Tibial artery (tissue), 4 donors: ENCODE measurements around the gene FKBP4.
A peak's percentile ranks its signal among the peaks of the same experiment; 100 is the strongest.

Experiments used
- DNase-seq, 2 donors: peaks; one replicate each; pipeline ENCODE4 v3.0.0-alpha.2; 2019
- H3K27ac ChIP-seq, 2 donors: fragments of 200-600 bp; sonication (generic) in 1 of 2; 1 replicate in 1 of 2; 2 replicates in 1 of 2; pipeline ENCODE4 v1.5.1; 2018 to 2019; ENCODE audit warnings: mild to moderate bottlenecking in 1 of 2
- H3K27me3 ChIP-seq, 2 donors: fragments of 200-600 bp; sonication (generic) in 1 of 2; one replicate each; pipeline versions ENCODE4 v1.5.1 to v1.6.0; 2016 to 2019
- H3K36me3 ChIP-seq, 3 donors: fragments of 200-600 bp; sonication (generic) in 2 of 3; one replicate each; pipeline ENCODE4 v1.5.1; 2016 to 2019; ENCODE audit warnings: mild to moderate bottlenecking in 2 of 3
- H3K4me1 ChIP-seq, 4 donors: fragments of 200-600 bp; sonication (generic) in 2 of 4; 1 replicate in 3 of 4; 2 replicates in 1 of 4; pipeline ENCODE4 v1.5.1; 2016 to 2019
- H3K4me3 ChIP-seq, 2 donors: fragments of 200-600 bp; sonication (generic) in 1 of 2; 1 replicate in 1 of 2; 2 replicates in 1 of 2; pipeline ENCODE4 v1.5.1; 2018 to 2019; ENCODE audit warnings: mild to moderate bottlenecking in 2 of 2
- H3K9me3 ChIP-seq, 3 donors: fragments of 200-600 bp; sonication (generic) in 1 of 3; one replicate each; pipeline ENCODE4 v1.5.1; 2016 to 2019
- CTCF ChIP-seq, 2 experiments: fragments of 200-600 bp in 1 of 2; fragments of 450-650 bp in 1 of 2; IDR thresholded peaks; one replicate each; pipeline ENCODE4 v1.5.1; 2017 to 2019; ENCODE audit warnings: antibody characterized with exemption in 2 of 2, mild to moderate bottlenecking in 1 of 2, moderate library complexity in 1 of 2
- intact Hi-C: fragments of 100-400 bp; cut with DNase I; formaldehyde crosslinking; loops from one replicate; pipeline ENCODE4 v1.15.0; 2023; ENCODE audit warnings: low total_unique reads

FKBP4 gene

GRCh38 chr12:2776129-2776806 lies 18.5 kb upstream of the FKBP4 start:
- H3K27me3 ChIP-seq, result peaks cover 0 to 6% of the 10 kb centered on the region in 2 donors
- TF ChIP-seq CTCF (IDR thresholded peaks at IDR 0.05), result no peak

GRCh38 chr12:2779281-2779680 lies 15.5 kb upstream of the FKBP4 start:
- intact Hi-C loops, result loop anchor here (10.0 kb wide), 1 partner anchor 94 kb away; no protein-coding TSS in a partner anchor

More at GRCh38 chr12:2776129-2776806, 18.5 kb upstream of the FKBP4 start:
- H3K4me3 ChIP-seq, result no peak overlapping the region
- no peaks in the 10 kb centered on the region for H3K36me3 ChIP-seq
- no peaks in the 10 kb centered on the region for H3K9me3 ChIP-seq
- intact Hi-C loops, result loop anchor here (10.0 kb wide), 1 partner anchor 91 kb away; no protein-coding TSS in a partner anchor
- H3K4me1 ChIP-seq, result no peaks in the 10 kb centered on the region
- no peak for DNase-seq
- no peak overlapping the region for H3K27ac ChIP-seq

GRCh38 chr12:2783936-2784600 lies 10.7 kb upstream of the FKBP4 start:
- peak in 1 of 2 donors; percentile 44 for DNase-seq
- Histone ChIP-seq H3K27ac (no peak overlapping the region), H3K36me3 (no peaks in the 10 kb centered on the region), H3K4me1 (peaks cover 0 to 11% (median 8%) of the 10 kb centered on the region in 4 donors), H3K9me3 (no peaks in the 10 kb centered on the region), H3K27me3 (peaks cover 0 to 6% of the 10 kb centered on the region in 2 donors), H3K4me3 (peak overlapping the region; percentile 13 to 29)
- intact Hi-C loops, result no loop called here
- peak; percentile 83 to 93 for TF ChIP-seq CTCF (IDR thresholded peaks at IDR 0.05)

More at GRCh38 chr12:2779281-2779680, 15.5 kb upstream of the FKBP4 start:
- no peak overlapping the region for H3K4me3 ChIP-seq
- H3K27ac ChIP-seq, result no peak overlapping the region
- no peak for TF ChIP-seq CTCF (IDR thresholded peaks at IDR 0.05)
- no peak for DNase-seq
- H3K9me3 ChIP-seq, result no peaks in the 10 kb centered on the region
- no peaks in the 10 kb centered on the region for H3K36me3 ChIP-seq
- H3K4me1 ChIP-seq, result peaks cover 0 to 10% (median 7%) of the 10 kb centered on the region in 4 donors
- H3K27me3 ChIP-seq, result peaks cover 0 to 12% of the 10 kb centered on the region in 2 donors

GRCh38 chr12:2785017-2785416 lies 9.8 kb upstream of the FKBP4 start:
- Histone ChIP-seq H3K36me3 (no peaks in the 10 kb centered on the region), H3K4me1 (peaks cover 0 to 11% (median 8%) of the 10 kb centered on the region in 4 donors), H3K4me3 (no peak overlapping the region), H3K27me3 (peaks cover 0 to 6% of the 10 kb centered on the region in 2 donors), H3K9me3 (no peaks in the 10 kb centered on the region), H3K27ac (no peak overlapping the region)
- intact Hi-C loops, result no loop called here
- DNase-seq, result no peak
- TF ChIP-seq CTCF (IDR thresholded peaks at IDR 0.05), result no peak

GRCh38 chr12:2791089-2791488 lies 3.7 kb upstream of the FKBP4 start:
- intact Hi-C loops, result no loop called here
- DNase-seq, result no peak

More at GRCh38 chr12:2791089-2791488, 3.7 kb upstream of the FKBP4 start:
- no peak for TF ChIP-seq CTCF (IDR thresholded peaks at IDR 0.05)
- Histone ChIP-seq H3K36me3 (no peaks in the 10 kb centered on the region), H3K9me3 (no peaks in the 10 kb centered on the region), H3K27ac (no peak overlapping the region), H3K27me3 (no peaks in the 10 kb centered on the region), H3K4me3 (no peak overlapping the region), H3K4me1 (peaks cover 0 to 10% (median 2%) of the 10 kb centered on the region in 4 donors)
